NCI-H2107 (cell line): Measurements from ENCODE around the gene STX5.
"Not testable (repeated sequence)": the region's sequence is repeated elsewhere in the genome, so short reads cannot be mapped to it uniquely, and the experiment has no call there.

Experiments used
- DNase-seq: peaks from one replicate; lab custom pipeline; 2025; lab: John Stamatoyannopoulos, UW

The STX5 gene

GRCh38 chr11:62831520-62832335 is at the start of gene STX5:
Gene STX5, minus strand, starts transcription at chr11:62832051. Its CDS starts 808 bp downstream, at chr11:62831243.
- DNase-seq, result peak; percentile 96

DNA sequence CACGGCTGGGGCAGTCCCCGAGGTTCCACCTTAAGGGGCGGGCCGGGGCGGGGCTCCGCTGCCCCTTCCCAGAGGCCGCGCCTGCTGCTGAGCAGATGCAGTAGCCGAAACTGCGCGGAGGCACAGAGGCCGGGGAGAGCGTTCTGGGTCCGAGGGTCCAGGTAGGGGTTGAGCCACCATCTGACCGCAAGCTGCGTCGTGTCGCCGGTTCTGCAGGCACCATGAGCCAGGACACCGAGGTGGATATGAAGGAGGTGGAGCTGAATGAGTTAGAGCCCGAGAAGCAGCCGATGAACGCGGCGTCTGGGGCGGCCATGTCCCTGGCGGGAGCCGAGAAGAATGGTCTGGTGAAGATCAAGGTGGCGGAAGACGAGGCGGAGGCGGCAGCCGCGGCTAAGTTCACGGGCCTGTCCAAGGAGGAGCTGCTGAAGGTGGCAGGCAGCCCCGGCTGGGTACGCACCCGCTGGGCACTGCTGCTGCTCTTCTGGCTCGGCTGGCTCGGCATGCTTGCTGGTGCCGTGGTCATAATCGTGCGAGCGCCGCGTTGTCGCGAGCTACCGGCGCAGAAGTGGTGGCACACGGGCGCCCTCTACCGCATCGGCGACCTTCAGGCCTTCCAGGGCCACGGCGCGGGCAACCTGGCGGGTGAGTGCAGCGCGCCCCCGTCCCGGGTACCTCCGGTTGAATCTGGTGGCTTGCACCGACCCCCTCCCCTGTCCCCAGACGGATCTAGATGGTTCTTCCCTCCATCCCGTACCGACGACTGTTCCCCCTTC is 49.1 kb upstream of the STX5 start, which contains the start of gene SLC3A2:
Gene SLC3A2 (plus strand): TSS at position 94 of the 776 bp plus-strand sequence. CDS start 128 bp downstream, at position 222.
- peak; percentile 89 for DNase-seq

DNA sequence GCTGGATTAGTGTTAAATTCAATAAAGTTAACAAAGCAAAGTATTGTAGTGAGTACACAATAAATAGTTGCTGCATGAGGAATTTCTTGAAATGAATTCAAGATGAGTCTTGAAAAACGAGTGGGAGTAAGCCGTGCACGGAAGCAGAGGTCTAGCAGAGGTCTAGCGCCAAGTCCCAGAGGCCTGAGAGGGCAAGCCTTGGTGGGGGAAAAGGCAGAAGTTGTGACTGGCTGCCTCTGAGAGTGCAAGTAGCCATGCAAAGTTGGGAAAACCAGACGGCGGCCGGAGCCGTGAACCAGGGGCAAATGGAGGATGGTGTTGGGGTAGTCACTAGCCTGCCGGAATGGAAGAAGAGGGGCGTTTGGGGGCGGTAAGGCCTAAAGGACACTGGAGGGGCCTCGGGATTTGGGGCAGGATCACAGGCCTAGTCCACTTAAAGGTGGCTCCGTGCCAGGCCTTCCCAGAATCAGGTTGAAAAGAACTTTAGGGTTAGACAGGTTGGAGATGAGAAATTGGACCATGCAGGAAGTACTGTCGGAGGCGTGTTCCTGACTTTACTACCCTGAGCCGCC is 48.5 kb upstream of the STX5 start:
- no peak for DNase-seq

- DNase-seq, result no peak
These were observed 47.6 kb upstream of the STX5 start for GRCh38 chr11:62879235-62879978.

DNA sequence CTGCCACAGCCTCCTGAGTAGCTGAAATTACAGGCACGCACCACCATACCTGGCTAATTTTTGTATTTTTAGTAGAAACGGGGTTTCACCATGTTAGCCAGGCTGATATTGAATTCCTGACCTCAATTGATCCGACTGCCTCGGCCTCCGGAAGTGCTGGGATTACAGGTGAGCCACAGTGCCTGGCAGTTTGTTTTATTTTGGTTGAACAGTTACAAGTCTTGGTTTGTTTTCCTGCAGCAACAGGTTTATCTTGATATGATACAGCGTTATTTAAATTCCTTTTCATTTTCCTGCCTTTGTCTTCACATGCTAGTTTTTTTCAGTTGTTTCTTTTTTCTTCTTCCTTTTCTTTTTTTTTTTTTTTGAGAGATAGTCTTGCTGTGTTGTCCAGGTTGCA is 44.9 kb upstream of the STX5 start:
- no peak for DNase-seq

GRCh38 chr11:62875698-62876478 is 44.0 kb upstream of the STX5 start:
- DNase-seq, result no peak

DNA sequence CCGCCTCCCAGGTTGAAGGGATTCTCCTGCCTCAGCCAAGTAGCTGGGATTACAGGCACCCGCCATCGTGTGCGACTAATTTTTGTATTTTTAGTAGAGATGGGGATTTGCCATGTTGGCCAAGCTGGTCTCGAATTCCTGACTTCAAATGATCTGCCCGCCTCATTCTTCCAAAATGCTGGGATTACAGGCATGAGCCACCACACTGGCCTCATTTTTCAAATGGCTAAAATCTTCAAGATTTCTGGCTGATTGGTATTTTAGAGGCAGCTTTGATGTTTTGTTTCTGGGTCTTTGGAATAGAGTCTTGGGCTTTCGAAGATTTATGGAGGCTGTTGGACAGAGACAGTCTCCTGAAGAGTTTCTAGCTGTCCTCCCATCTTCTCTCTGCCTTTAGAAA is 43.0 kb upstream of the STX5 start:
- no peak for DNase-seq

DNA sequence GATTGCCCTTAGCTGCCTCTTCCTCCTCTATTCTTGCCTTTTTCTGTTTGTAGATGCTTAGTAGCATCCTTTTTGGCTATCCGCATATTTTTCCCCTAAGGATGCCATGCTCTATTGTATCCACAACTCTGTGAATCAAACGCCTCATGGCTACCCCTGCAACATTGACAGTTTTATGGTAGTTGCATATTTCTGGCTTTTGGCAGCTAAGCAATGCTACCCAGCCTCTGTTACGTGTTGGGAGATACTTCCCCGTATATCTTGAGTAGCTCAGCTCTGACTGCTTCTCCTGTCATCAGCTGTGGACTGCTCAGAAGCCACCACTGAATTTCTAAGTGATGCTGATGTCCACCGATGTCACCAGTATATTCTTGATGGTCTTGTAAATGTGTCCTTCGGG is 33.8 kb upstream of the STX5 start:
- no peak for DNase-seq

DNA sequence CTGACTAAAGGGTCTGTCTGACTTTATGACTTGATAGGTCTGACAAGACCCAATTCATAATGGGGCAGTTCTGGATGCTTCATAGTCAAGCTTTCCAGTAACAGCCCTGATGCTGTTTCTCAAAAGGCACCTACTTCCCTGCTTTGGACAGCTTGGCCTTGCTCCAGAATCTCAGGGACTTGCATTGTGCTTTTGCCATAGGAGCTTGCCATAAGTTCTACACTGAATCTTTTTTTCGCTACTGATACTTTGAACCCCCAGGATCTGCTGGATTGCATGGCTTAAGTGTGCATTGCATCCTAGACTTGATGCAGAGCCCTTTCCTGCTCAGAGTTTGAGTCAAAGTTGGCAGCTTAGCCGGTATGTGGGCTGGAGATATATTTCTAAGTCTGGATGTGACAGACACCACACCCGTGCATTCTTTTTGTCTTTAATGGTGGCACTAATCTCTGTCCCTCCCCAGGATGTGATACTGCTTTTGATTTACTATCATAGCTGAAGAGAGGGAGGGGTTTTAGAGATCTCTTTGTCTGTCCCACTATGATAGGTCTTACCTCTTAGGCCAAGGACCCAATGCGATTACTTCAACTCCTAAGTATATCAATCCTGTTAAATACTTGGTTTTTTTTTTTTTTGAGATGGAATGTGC is 32.0 kb upstream of the STX5 start:
- DNase-seq, result no peak

GRCh38 chr11:62861564-62862192 is 29.8 kb upstream of the STX5 start:
- not testable (repeated sequence) for DNase-seq

DNA sequence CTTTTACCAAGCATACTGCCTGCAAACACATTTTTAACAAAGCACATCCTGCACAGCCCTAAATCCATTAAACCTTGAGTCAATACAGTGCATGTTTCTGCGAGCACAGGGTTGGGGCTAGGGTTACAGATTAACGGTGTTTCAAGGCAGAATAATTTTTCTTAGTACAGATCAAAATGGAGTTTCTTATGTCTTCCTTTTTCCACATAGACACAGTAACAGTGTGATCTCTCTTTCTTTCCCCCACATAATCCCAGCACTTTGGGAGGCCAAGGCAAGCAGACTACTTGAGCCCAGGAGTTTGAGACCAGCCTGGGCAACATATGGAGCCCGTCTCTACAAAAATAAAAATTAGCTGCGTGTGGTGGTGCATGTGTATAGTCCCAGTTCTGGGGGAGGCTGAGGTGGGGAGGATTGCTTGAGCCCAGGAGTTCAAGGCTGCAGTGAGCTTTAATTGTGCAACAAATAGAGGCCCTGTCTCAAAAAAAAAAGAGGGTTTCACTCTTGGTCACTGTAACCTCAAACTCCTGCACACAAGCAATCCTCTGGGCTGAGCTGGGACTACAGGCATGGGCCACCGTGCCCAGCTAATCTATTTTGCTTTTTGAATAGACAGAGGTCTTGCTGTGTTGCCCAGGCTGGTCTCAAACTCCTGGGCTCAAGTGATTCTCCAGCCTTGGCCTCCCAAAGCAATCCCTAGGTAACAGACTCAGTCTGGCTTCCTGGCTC is 29.1 kb upstream of the STX5 start:
- no peak for DNase-seq

- not testable (repeated sequence) for DNase-seq
These were observed 27.4 kb upstream of the STX5 start for GRCh38 chr11:62859281-62859703.

GRCh38 chr11:62858201-62858600 is 26.4 kb upstream of the STX5 start:
- DNase-seq, result no peak

DNA sequence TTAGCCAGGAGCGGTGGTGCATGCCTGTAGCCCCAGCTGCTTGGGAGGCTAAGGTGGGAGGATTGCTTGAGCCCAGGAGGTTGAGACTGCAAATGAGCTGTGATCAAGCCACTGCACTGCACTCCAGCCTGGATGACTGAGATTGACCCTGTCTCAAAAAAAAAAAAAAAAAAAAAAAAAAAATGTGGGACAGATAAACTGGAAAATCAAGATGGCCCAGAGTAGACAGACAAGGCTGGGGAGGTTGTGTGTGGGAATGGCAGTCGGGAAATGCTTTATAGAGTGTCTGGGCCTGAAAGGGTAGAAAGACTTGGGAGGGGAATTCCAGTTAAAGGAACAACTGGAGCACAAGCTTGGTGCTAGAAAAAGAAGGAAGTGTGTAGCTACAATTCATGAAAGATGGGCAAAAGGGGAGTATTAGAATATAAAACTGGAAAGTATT is 25.7 kb upstream of the STX5 start:
- DNase-seq, result no peak

DNA sequence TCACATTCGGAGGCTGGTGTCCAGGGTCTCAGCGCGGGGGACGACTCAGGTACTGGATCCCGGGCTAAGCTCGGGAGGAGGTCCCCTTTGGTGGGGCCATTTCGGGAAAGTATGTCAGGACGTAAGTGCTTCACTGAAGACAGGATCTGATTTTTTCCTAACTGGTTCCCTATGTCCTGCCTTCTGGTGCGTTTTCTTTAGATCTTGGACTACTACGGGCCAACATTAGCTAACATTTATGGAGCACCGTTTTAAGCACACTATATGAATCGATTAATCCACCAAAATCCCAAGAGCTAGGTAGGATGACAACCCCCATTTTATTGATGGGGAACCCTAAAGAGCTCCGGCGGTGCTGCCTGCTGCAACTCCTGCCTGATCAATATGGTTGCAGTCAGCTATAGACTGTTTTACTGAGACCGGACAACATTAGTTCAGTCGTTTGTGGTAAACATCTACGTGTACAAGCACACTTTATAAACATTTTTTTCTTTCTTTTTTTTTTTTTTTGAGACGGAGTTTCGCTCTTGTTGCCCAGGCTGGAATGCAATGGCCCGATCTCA is 24.6 kb upstream of the STX5 start:
- DNase-seq, result no peak

DNA sequence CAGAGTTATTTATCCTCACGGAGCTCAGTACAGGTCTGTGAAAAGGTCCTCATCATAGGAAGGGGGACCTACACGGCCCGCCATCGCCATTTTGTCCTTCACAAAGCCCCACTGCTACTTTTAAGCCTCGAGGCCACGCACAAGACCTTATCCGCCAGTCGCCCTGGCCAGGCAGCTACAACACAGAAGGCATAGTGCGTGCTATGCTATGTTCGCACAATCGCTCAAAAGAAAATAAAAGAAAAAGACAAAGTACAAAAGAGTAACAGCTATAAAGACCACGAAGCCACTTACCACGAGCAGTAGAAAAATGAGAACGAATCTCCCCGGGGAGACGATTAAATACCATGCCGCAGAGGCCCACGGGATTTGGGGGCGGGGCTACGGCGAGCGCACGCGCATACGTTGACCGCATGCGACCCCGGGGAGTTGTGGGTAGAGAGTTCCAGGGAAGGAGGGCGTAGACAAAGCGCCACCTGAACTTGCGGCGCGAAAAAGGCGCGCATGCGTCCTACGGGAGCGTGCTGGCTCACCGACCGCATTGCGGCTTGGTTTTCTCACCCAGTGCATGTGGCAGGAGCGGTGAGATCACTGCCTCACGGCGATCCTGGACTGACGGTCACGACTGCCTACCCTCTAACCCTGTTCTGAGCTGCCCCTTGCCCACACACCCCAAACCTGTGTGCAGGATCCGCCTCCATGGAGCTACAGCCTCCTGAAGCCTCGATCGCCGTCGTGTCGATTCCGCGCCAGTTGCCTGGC is 23.9 kb upstream of the STX5 start:
- DNase-seq, result peak; percentile 94

DNA sequence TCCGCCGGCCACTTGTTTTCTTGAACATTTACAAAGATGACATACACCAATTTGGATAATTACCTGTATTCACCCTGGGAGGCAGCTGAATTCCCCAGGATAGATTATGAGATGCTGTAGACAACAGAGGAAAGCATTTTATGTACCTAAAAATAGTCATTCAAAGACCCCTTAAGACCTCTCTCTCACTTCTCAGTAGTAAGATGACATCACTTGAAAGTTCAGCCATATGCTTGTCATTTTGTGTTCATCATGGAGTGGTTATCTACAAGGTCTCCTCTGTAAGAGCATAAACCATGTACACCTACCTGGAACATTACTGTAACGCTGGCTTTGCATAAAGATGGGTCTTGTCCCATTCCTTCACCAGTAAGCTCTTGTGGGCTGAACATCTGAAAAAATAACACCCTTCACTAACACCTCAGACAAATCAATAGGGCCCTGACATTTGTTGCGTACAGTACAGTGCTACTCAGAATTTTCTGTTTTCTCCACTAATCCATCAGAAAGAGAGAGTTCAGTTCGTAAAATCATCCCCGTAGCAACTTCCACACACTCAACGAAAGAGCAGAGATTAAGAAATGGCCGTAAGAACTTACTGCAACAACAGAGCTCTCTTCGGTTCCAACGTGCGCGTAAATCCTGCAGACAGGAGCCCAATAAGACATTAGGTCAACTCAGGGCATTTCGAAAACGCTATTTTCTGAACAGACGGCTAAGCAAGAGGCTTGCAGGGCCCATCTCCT is 23.1 kb upstream of the STX5 start:
- DNase-seq, result no peak
